K562 (cell line): ENCODE measurements around the gene SVOP. TPM values are rescaled to one million over a fixed set of nuclear protein-coding genes. Genes with fewer than 3 reads are reported as not detected.

Experiments used
- ATAC-seq: fragments of 200-7000 bp; cut with Tn5 transposase; 3 replicates; pipeline ENCODE4 v1.9.1; 2020; ENCODE audit warnings: moderate library complexity
- BruUV-seq: library from RNA; stranded (reverse); fragments of 400-500 nt; replicated peaks from 2 replicates; lab custom pipeline; 2021; lab: Mats Ljungman, UMichigan
- CTCF ChIA-PET: fragments of 300-600 bp; formaldehyde crosslinking; extraction: SDS; loops from one replicate; lab custom pipeline; 2021; ENCODE audit warnings: low intra/inter-chr PET ratio; lab: Yijun Ruan, JAX
- POLR2A ChIA-PET: fragments of 300-600, 350-650 bp; sonication (Branson Sonifier 250); formaldehyde crosslinking; extraction: SDS; loops from one replicate; lab custom pipeline; 2021; ENCODE audit warnings: antibody characterized with exemption, inconsistent platforms; lab: Yijun Ruan, JAX
- DNase-seq, 4 experiments: peaks; one replicate each; pipeline versions ENCODE4 v3.0.0 to v3.0.0-alpha.2; 2011 to 2018; ENCODE audit warnings: low spot score in 3 of 4, mixed read lengths in 3 of 4; ENCODE audit errors: extremely low read depth in 1 of 4
- FAIRE-seq: peaks from 2 replicates; lab custom pipeline; 2011; peaks lifted over from hg19 to GRCh38; lab: Jason Lieb, UNC
- H2AFZ ChIP-seq: 2 replicates; pipeline ENCODE4 v1.6.0; 2011; ENCODE audit warnings: low read depth, low read length, control low read depth, inconsistent platforms
- H3K27ac ChIP-seq: fragments of 200-600 bp; 3 replicates; pipeline ENCODE4 v1.8.0; 2011; ENCODE audit warnings: low read depth, mild to moderate bottlenecking, control low read depth, inconsistent platforms, low read length, moderate library complexity, mixed read lengths; ENCODE audit errors: extremely low read depth
- H3K27me3 ChIP-seq, 2 experiments: fragments of 300-600 bp in 1 of 2; 2 replicates in 1 of 2; 3 replicates in 1 of 2; pipeline versions ENCODE4 v1.6.0 to v1.8.0; 2011; ENCODE audit warnings: inconsistent platforms in 2 of 2, low read length in 2 of 2, mild to moderate bottlenecking in 1 of 2, mixed read lengths in 1 of 2, moderate library complexity in 1 of 2; ENCODE audit not compliant: control insufficient read depth in 2 of 2, insufficient read depth in 2 of 2
- H3K36me3 ChIP-seq: fragments of 300-600 bp; 3 replicates; pipeline ENCODE4 v1.8.0; 2011; ENCODE audit warnings: mild to moderate bottlenecking, low read length, inconsistent platforms; ENCODE audit not compliant: control insufficient read depth, insufficient read depth
- H3K4me1 ChIP-seq, 2 experiments: fragments of 200-600 bp in 1 of 2; replicated peaks in 1 of 2; 2 replicates in 1 of 2; 3 replicates in 1 of 2; pipeline versions ENCODE4 v1.5.1 to v1.8.0; 2011; ENCODE audit warnings: inconsistent platforms in 2 of 2, low read length in 2 of 2, mild to moderate bottlenecking in 1 of 2, mixed read lengths in 1 of 2, moderate library complexity in 1 of 2; ENCODE audit not compliant: control insufficient read depth in 2 of 2, insufficient read depth in 2 of 2
- H3K4me2 ChIP-seq: 2 replicates; pipeline ENCODE4 v1.6.1; 2011; ENCODE audit warnings: low read length, control low read depth, inconsistent platforms, mixed read lengths; ENCODE audit not compliant: insufficient read depth
- H3K4me3 ChIP-seq: fragments of 200-600 bp; sonication (generic), shearing (Covaris generic); 2 replicates; pipeline ENCODE4 v1.5.1; 2016; ENCODE audit warnings: control low read depth, inconsistent platforms
- H3K79me2 ChIP-seq: fragments of 200-600 bp; 3 replicates; pipeline ENCODE4 v1.8.0; 2011; ENCODE audit warnings: low read length, inconsistent platforms; ENCODE audit not compliant: control insufficient read depth, insufficient read depth
- H3K9ac ChIP-seq, 2 experiments: 2 replicates each; pipeline versions ENCODE4 v1.6.0 to v1.6.1; 2011; ENCODE audit warnings: low read depth in 2 of 2, low read length in 2 of 2, control low read depth in 1 of 2, inconsistent platforms in 1 of 2, mild to moderate bottlenecking in 1 of 2, mixed read lengths in 1 of 2; ENCODE audit not compliant: insufficient read depth in 1 of 2
- H3K9me1 ChIP-seq: one replicate; pipeline ENCODE4 v1.6.0; 2011; ENCODE audit warnings: inconsistent platforms, mild to moderate bottlenecking, low read length, moderate library complexity; ENCODE audit not compliant: control insufficient read depth, insufficient read depth
- H3K9me3 ChIP-seq: replicated peaks from 2 replicates; pipeline ENCODE4 v1.5.1; 2011; ENCODE audit warnings: low read depth, low read length, inconsistent platforms; ENCODE audit not compliant: control insufficient read depth, insufficient read depth
- H4K20me1 ChIP-seq: replicated peaks from 2 replicates; pipeline ENCODE4 v1.6.1; 2011; ENCODE audit warnings: low read length, inconsistent platforms, mixed read lengths; ENCODE audit not compliant: control insufficient read depth, insufficient read depth
- CEBPB ChIP-seq: fragments of 450-650 bp; IDR thresholded peaks from 2 replicates; pipeline ENCODE4 v1.6.1; 2016; ENCODE audit warnings: missing genetic modification characterization, missing compliant biosample characterization
- ZNF175 ChIP-seq: fragments of 200-800 bp; sonication (Bioruptor generic); IDR thresholded peaks from 2 replicates; pipeline ENCODE4 v1.6.1; 2016; ENCODE audit warnings: low read depth, mild to moderate bottlenecking, missing genetic modification characterization, missing compliant biosample characterization
- WGBS: fragments of 100-300 bp; shearing (Covaris generic); methylation state at CpG from one replicate; pipeline ENCODE4 v1.1.6; 2016; ENCODE audit warnings: low coverage, mixed read lengths; ENCODE audit not compliant: insufficient coverage; ENCODE audit errors: missing lambda C conversion rate; 5-methylcytosine and 5-hydroxymethylcytosine counted together
- in situ Hi-C: fragments of 300-500 bp; cut with MboI; formaldehyde crosslinking; loops from 4 replicates; pipeline ENCODE4 v1.15.0; 2018; ENCODE audit warnings: inconsistent platforms, mixed read lengths
- intact Hi-C: fragments of 100-400 bp; cut with micrococcal nuclease; formaldehyde crosslinking; loops from 2 replicates; pipeline ENCODE4 v1.14.2; 2022
- polyA plus RNA-seq, 8 experiments: library from polyadenylated mRNA; depleted of rRNA in 4 of 8; stranded (reverse) in 5 of 8; unstranded in 3 of 8; fragments of >200 nt; fragmentation: Nextera tagmentation in 2 of 8; fragmentation: Illumina TruSeq in 1 of 8; extraction: Ambion mirVana in 2 of 8; extraction: Trizol in 1 of 8; gene quantifications; 2 replicates each; pipeline versions ENCODE4 v1.2.1 to v1.2.3, GENCODE V29; 2011 to 2014; ENCODE audit warnings: inconsistent platforms in 1 of 8, missing spikeins in 1 of 8
- total RNA-seq, 7 experiments: library from RNA; depleted of rRNA in 6 of 7; stranded (reverse); fragments of >200 nt in 6 of 7; fragmentation: Illumina TruSeq in 2 of 7; extraction: Trizol in 2 of 7; gene quantifications; 2 replicates each; pipeline versions ENCODE4 v1.2.1 to v1.2.3, GENCODE V29; 2011 to 2021; ENCODE audit warnings: low replicate concordance in 1 of 7
- TF ChIP-seq, protein P1 (sequence below): fragments of 200-600 bp; sonication (generic); IDR thresholded peaks from one replicate; pipeline ENCODE4 v1.6.1; 2012; ENCODE audit warnings: mild to moderate bottlenecking, low read depth, low read length, inconsistent platforms
- TF ChIP-seq, protein P2 (sequence below): fragments of 250-450 bp; sonication (Bioruptor Pico); IDR thresholded peaks from 2 replicates; pipeline ENCODE4 v1.5.0; 2021; ENCODE audit warnings: mild to moderate bottlenecking, moderate library complexity

Gene SVOP
- total and polyA plus RNA-seq, 9 of the 15 experiments (the other 6 are each of a cell fraction or from before 2014, with no cell fraction given), result 0.01 to 0.09 (median 0.06) TPM; not detected in 1

DNA sequence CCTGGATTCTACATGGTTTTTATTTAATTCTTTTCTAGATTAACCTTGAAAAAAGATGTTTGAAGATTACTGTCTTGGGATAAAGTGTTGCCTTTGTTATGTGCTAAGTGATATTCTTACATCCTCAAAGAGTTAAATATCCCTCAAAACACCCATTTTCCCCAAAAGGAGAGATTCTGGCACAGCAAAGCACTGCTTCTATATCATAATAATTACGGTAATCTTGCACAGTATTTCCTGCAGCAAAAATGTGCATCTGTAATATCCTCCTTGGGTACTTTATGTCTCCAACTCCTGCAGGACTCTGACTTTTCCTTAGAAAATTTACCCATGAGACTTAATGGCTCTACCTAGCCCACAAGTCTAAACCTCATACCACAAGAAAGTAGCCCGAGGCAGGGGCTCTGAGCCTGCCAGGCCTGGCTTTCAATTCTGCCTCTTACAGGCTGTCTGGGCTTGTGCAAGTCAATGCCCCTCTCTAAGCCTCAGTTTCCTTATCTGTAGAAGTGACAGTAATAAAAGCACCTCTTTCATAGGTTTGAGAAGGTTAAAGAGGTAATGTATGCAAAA, 45.8 kb downstream of the SVOP start:
- Histone ChIP-seq H3K27ac (no peak overlapping the region), H3K4me2 (no peak overlapping the region), H3K4me3 (no peak overlapping the region), H3K9me1 (no peaks in the 10 kb centered on the region), H3K9me3 (no peaks in the 10 kb centered on the region), H2AFZ (no peak overlapping the region), H4K20me1 (no peaks in the 10 kb centered on the region), H3K36me3 (no peaks in the 10 kb centered on the region), H3K9ac (no peak overlapping the region), H3K27me3 (peaks cover 5 to 18% of the 10 kb centered on the region in 2 experiments; a peak in 4 of 5 replicates), H3K4me1 (no peaks in the 10 kb centered on the region), H3K79me2 (no peaks in the 10 kb centered on the region)
- TF ChIP-seq, protein P1, sequence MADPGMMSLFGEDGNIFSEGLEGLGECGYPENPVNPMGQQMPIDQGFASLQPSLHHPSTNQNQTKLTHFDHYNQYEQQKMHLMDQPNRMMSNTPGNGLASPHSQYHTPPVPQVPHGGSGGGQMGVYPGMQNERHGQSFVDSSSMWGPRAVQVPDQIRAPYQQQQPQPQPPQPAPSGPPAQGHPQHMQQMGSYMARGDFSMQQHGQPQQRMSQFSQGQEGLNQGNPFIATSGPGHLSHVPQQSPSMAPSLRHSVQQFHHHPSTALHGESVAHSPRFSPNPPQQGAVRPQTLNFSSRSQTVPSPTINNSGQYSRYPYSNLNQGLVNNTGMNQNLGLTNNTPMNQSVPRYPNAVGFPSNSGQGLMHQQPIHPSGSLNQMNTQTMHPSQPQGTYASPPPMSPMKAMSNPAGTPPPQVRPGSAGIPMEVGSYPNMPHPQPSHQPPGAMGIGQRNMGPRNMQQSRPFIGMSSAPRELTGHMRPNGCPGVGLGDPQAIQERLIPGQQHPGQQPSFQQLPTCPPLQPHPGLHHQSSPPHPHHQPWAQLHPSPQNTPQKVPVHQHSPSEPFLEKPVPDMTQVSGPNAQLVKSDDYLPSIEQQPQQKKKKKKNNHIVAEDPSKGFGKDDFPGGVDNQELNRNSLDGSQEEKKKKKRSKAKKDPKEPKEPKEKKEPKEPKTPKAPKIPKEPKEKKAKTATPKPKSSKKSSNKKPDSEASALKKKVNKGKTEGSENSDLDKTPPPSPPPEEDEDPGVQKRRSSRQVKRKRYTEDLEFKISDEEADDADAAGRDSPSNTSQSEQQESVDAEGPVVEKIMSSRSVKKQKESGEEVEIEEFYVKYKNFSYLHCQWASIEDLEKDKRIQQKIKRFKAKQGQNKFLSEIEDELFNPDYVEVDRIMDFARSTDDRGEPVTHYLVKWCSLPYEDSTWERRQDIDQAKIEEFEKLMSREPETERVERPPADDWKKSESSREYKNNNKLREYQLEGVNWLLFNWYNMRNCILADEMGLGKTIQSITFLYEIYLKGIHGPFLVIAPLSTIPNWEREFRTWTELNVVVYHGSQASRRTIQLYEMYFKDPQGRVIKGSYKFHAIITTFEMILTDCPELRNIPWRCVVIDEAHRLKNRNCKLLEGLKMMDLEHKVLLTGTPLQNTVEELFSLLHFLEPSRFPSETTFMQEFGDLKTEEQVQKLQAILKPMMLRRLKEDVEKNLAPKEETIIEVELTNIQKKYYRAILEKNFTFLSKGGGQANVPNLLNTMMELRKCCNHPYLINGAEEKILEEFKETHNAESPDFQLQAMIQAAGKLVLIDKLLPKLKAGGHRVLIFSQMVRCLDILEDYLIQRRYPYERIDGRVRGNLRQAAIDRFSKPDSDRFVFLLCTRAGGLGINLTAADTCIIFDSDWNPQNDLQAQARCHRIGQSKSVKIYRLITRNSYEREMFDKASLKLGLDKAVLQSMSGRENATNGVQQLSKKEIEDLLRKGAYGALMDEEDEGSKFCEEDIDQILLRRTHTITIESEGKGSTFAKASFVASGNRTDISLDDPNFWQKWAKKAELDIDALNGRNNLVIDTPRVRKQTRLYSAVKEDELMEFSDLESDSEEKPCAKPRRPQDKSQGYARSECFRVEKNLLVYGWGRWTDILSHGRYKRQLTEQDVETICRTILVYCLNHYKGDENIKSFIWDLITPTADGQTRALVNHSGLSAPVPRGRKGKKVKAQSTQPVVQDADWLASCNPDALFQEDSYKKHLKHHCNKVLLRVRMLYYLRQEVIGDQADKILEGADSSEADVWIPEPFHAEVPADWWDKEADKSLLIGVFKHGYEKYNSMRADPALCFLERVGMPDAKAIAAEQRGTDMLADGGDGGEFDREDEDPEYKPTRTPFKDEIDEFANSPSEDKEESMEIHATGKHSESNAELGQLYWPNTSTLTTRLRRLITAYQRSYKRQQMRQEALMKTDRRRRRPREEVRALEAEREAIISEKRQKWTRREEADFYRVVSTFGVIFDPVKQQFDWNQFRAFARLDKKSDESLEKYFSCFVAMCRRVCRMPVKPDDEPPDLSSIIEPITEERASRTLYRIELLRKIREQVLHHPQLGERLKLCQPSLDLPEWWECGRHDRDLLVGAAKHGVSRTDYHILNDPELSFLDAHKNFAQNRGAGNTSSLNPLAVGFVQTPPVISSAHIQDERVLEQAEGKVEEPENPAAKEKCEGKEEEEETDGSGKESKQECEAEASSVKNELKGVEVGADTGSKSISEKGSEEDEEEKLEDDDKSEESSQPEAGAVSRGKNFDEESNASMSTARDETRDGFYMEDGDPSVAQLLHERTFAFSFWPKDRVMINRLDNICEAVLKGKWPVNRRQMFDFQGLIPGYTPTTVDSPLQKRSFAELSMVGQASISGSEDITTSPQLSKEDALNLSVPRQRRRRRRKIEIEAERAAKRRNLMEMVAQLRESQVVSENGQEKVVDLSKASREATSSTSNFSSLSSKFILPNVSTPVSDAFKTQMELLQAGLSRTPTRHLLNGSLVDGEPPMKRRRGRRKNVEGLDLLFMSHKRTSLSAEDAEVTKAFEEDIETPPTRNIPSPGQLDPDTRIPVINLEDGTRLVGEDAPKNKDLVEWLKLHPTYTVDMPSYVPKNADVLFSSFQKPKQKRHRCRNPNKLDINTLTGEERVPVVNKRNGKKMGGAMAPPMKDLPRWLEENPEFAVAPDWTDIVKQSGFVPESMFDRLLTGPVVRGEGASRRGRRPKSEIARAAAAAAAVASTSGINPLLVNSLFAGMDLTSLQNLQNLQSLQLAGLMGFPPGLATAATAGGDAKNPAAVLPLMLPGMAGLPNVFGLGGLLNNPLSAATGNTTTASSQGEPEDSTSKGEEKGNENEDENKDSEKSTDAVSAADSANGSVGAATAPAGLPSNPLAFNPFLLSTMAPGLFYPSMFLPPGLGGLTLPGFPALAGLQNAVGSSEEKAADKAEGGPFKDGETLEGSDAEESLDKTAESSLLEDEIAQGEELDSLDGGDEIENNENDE, result peak; percentile 95
- no peak for TF ChIP-seq CEBPB (tag)
- TF ChIP-seq, protein P2, sequence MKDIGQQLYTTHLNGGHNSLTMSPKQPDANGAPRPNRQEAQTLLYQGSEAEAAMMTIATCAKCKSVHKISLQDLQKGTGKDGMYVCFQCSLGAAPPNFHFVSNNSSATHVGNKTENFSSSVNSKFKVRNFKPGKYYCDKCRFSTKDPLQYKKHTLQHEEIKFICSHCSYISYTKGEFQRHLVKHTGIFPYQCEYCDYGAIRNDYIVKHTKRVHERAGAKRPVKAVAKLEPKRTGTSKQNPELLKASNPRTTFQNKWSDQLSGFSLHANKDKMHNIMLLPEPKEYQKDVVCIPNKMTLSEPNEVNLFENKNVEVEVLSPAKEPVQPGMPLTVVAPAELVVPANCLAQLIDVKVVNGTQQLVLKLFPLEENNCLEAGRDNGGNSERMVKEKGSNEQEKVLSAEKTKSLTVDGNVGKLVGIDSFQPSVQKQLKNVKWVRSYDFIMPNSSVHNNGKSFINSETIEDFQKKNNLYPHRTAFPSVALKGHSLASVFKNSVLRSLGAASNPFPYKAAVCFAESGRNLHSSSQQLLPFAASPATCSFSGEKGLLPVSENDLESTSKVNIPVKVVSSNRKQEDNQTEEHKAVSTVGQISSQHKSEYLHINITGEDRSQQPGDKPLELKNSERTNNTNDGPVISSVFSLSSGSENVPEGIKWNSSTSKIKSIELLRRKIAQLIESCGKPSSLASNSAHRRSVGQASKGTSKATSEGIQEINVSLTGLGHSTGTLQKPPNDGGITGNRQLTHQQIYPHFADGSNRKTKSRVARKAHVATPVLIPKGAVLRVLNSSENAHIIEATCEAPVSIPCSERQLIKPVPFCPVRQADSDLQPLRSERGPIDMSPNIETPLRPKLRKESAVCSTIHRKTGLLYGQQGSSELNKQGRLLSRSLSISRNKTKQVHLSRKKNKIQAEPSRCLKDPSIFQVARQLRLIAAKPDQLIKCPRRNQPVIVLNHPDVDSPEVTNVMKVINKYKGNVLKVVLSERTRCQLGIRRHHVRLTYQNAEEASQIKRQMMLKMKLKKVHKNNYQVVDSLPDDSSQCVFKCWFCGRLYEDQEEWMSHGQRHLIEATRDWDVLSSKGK, result no peak
- TF ChIP-seq ZNF175 (CRISPR knock-in tag), result no peak
- no peak for DNase-seq
- 3% methylated on average over 2 of the region's 2 CpGs for WGBS
- intact Hi-C loops (no loop called here), in situ Hi-C loops (no loop called here)
- no TSS peak for BruUV-seq
- ATAC-seq, result no peak
- peak; percentile 19 for FAIRE-seq
- CTCF ChIA-PET, result no interaction called here
- POLR2A ChIA-PET, result no interaction called here
